ENCODE measurements around the gene THAP3. TPM values are rescaled to one million over a fixed set of nuclear protein-coding genes. Genes with fewer than 3 reads are reported as not detected.

The THAP3 gene
- total RNA-seq, 4 donors from 2014 or later = 21.1 to 51.7 (median 33.7) TPM

DNA sequence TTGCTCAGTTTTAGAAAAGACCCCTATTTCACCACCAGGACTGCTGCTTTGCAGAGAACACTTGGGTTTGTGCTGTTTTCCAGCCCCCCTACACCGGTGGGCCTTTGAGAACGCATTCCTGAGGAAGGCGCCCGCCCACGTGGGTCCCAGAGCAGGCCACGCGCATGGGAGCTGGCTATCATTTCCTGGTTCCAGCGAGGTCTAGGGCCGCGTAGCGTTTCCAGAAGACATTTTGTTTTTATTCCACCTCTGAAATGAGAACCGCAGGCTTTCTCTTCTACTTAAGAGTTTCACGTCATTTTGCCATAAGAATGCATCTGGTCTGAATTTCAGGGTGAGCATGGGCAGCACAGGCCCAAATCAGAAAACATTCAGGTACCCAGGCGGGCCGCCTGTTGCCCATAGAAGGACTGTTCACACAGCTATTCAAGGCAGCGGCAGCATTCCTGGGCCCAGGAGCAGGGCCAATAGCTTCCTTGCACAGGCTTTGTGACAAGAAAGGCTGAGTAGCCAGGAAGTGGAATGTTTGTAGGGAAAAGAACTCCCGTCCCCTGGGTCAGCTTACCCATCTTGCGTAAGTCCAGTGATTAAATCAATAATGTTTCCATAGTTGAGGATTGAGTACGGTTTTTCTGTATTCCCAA, 20.6 kb upstream of the THAP3 start:
- TF ChIP-seq, protein P1, sequence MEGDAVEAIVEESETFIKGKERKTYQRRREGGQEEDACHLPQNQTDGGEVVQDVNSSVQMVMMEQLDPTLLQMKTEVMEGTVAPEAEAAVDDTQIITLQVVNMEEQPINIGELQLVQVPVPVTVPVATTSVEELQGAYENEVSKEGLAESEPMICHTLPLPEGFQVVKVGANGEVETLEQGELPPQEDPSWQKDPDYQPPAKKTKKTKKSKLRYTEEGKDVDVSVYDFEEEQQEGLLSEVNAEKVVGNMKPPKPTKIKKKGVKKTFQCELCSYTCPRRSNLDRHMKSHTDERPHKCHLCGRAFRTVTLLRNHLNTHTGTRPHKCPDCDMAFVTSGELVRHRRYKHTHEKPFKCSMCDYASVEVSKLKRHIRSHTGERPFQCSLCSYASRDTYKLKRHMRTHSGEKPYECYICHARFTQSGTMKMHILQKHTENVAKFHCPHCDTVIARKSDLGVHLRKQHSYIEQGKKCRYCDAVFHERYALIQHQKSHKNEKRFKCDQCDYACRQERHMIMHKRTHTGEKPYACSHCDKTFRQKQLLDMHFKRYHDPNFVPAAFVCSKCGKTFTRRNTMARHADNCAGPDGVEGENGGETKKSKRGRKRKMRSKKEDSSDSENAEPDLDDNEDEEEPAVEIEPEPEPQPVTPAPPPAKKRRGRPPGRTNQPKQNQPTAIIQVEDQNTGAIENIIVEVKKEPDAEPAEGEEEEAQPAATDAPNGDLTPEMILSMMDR (IDR thresholded peaks at IDR 0.05; ENCODE audit: low read depth) = no peak

DNA sequence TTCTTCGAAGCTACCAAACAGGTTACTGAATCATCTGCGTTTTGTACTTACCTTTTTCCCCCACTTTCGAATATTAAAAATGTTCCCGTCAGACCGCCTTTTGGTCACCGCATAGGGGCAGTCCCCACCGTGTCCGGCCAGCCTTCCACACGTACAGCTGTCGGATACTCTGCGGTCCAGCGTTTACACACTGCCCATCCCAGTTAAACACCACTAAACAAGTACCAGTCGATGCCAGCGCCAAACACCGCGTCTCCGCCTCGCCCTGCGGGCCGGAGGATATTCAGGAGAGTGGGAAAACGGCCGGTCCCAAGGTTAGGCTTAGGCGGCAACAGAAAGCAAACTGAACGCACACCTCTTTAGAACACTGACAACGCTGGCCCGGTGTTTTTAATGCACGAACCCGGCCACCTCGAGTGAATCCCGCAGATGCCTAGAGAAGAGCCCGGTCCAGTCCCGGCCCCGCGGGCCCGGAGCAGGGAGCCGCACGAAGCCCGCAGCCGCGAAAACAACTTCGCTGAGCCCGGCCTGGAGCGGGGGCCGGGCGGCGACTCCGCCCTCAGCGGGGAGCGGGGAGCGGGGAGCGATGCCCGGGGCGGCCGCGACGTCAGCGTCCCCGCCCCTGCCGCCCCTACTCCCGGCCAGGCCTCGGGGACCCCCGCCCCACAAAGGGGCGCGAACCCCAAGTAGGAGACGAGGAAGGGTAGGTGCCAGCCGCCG, 11.9 kb upstream of the THAP3 start:
- TF ChIP-seq, protein P1 (IDR thresholded peaks at IDR 0.05; ENCODE audit: low read depth) = no peak

DNA sequence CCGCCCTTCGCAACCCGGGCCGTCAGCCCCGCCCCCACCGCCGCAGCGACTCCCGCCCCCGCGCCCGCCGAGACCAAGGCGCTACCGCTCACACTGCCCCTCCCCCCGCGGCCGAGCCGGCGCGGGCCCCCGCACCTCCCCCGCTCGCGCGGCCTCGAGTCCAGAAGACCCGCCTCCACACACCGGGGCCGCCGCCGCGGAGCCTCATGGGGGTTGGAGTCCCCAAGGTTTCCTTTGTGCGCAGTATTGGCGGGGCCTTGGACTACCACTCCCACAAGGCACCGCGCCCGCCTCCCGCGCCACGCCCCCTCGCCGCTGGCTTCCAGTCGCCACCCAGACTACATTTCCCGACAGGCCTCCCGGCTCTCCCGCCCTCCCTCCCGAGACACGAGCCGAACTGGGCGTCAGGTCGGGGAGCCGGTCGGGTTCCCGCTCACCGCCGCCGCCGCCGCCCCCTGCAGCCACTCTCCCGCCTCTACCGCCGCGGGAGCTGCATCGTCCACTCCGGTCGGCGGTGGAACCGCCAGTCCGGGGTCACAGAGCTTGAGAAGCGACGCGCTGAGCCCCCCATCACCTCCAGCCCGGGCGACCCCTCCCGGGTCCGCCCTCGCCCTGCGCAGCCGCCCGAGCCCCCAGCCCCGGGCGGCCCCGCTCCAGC, 11.2 kb upstream of the THAP3 start, which contains the start of gene PHF13:
TSS of gene PHF13 (plus strand) at position 371 of the 658 bp plus-strand sequence. CDS start 336 bp downstream, outside the sequence.
- TF ChIP-seq, protein P1 (IDR thresholded peaks at IDR 0.05; ENCODE audit: low read depth) = no peak

DNA sequence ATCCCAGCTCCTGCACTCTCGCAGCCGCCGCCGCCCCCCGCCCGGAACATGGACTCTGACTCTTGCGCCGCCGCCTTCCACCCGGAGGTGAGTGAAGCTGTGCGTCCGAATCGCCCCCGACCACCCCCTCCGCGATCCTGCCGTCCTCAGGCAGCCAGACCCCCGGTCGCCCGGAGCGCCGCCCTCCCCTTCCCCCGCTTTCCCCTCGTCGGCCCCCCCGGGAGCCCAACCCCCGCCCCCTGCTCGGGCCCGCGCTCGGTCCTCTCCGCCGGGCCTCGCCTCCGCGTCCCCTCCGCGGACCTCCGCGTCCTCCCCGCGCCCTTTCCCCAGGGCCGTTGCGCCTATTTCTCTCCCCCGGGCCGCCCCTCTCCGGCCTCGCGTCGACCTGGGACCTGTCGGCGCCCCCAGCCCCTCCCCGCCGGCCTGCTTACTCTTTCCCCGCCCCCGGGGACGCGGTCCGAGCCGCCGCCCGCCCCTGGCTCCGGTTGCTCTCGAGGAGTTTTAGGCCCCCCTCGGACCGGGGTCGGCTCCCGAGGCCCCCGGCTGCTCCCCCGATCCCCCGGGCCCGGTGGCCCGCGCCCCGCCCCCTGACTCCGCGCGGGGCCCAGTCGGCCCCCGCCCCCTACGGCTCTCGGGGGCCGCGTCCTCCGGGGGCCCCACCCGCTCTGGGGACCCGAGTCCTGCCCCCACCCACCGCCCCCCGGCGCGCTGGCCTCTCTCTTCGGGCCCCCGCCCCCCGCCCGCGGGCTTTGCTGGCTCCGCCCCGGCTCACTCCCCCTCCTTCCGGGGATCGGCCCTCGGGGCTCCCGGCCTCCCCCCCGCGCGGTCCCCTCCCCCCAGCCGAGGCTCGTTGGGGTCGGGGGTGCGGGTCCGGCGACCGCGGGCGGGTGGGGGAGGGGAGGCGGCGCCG, 10.4 kb upstream of the THAP3 start:
- TF ChIP-seq, protein P1 (IDR thresholded peaks at IDR 0.05; ENCODE audit: low read depth) = no peak

DNA sequence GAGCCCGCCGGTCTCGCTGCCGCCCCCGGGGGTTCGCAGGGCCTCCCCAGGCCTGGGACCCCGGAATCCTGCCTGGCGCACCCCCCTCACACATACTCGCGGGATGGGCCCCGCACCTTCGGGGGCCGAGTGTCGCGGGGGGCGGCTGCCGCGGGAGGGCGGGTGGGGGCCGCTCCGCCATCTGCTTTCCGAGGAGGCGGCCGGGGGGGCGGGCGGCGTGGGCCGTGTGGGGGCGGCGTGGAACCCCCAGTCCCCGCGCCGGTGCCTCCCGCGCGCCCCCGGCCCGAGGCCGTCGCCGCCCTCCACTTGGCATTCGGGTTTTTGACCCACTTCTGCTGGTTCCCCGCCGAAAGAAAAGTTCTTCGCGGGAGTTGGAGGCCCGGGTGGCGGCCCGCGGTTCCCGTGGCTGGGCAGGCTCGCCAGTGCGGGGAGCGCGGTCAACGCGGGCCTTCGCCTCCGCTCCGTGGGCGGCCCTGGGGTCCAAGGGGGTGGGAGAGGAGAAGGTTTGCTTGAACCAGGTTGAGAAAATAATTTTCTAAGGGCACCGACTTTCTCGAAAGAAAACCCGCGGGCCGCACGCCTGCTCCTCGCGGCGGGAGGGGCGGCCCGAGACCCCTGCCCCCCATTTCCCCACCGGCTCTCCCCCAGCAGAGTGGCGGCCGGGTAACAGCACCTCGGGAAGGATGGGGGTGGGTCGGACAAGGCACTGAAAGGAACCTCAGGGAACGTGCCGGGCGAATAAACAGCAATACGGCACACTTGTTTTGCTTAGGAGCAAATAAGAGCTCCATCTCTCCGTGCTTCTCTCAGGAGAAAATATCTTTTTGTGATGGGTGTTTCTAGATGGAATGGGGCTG, 9.5 kb upstream of the THAP3 start:
- TF ChIP-seq, protein P1 (IDR thresholded peaks at IDR 0.05; ENCODE audit: low read depth) = no peak

DNA sequence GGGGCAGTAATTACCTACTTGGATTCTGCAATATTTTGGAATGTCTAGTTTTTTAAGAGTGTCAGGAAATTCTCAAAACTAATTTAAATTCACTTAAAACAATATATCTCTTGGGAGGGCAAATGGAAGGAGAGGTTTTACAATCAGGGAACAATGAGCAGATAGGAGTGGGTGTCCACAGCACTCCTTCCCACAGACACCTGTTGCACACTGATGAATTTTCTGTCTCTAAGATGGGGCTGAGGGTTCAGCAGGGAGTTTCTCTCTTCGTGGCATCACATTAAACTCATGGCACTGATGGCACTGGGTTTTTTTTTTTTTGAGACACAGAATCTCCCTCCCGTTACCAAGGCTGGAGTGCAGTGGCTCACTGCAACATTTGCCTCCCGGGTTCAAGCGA, 5.6 kb upstream of the THAP3 start:
- TF ChIP-seq, protein P1 (IDR thresholded peaks at IDR 0.05; ENCODE audit: low read depth) = no peak
